HG03442 (cell line): ENCODE data around the gene GTF2H1.

ENCODE experiments used
- ATAC-seq: cut with Tn5 transposase; IDR thresholded peaks from one replicate; pipeline ENCODE4 v1.9.1; 2021; ENCODE audit warnings: mild to moderate bottlenecking, moderate library complexity; ENCODE audit not compliant: unreplicated experiment

Gene GTF2H1

DNA sequence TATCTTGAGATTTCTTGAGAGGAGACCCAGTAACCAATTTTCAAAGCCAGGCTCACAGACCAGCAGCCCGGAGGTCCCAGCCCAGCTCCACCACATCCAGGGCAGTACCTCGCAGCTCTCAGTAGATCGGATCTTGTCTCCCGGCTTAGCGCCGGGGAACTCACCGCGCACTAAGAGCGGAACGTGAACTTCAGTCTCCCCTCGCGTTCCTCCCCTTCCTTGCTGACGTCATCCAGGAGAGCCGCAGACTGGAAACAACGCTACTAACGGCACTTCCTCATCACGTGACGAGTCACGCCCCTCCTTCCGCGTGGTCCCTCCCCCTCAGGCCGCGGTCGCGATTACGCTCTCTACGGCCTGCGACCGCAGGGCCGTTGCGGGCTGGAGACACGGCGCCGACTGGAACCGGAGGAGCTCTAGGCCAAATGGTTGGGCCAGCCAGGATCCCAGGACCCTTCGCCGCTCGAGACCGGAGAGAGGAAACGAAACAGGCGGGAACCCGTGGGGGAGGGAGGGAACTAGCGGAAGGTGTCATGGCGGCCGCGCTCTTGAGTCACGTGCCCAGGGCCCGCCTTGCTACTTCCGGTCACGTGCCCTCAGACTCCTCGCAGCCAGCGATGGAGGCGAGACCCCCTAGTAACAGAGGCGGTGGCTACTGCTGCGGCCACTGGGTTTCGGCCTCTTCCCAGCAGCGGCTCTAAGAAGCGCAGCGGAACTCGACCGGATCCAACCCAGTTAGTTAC is at the start of gene GTF2H1, which contains the start of gene HPS5:
Gene GTF2H1, plus strand, starts transcription at position 599 of the 743 bp plus-strand sequence. CDS start 10,508 bp downstream, outside the sequence.
Gene HPS5, minus strand, starts transcription at position 172 of the 743 bp plus-strand sequence. CDS start 4,282 bp downstream, outside the sequence.
- ATAC-seq: peak; percentile 84

DNA sequence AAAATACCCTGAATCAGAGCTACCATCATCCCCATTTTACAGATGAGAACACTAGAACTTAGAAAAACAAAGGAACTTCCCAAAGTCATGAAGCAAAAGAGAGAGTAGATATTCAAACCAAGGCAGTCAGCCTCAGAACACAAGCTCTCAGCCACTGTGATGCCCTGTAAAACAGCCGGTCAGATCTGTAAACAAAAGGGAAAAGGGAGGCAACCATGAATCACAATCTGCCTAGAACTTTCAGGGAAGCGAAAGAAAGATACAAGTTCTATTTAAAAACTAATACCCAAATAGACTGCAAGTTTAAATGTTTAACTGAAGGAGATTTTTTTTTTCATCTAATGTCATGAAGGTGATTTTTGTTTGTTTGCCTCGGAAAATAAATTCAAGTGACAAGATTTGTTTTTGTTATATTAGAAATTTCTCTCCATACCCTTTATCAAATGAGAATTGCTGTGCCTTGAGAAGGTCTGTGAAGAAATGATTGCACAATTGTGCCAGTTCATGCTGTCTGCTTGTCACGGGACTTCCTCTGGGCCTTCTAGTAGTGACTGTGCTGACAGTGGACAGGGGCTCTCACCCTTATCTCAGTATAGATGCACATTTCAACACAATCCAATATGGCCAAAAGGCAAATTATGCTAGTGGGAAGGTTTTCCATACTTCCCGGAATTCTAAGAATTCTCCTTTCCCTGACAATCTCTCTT is 44.6 kb upstream of the GTF2H1 start:
- no peak for ATAC-seq

DNA sequence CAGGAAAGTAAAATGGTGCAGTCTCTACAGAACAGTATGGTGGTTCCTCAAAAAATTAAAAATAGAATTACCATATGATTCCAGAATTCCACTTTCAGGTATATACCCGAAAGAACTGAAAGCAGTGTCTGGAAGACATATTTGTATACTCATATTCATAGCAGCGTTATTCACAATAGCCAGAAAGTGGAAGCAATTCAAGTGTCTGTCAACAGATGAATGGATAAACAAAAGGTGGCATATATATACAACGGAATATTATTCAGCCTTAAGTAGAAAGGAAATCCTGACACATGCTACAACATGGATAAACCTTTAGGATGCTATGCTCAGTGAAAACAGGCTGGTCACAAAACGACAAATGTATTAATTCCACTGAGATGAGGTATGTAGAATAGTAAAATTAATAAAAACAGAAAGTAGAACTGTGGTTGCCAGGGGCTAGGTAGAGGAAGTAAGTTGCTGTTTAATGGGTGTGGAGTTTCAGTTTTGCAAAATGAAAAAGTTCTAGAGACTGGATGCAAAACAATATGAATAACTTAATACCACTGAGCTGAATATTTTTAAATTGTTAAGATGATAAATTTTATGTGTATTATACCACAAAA is 41.8 kb upstream of the GTF2H1 start:
- peak; percentile 86 for ATAC-seq

DNA sequence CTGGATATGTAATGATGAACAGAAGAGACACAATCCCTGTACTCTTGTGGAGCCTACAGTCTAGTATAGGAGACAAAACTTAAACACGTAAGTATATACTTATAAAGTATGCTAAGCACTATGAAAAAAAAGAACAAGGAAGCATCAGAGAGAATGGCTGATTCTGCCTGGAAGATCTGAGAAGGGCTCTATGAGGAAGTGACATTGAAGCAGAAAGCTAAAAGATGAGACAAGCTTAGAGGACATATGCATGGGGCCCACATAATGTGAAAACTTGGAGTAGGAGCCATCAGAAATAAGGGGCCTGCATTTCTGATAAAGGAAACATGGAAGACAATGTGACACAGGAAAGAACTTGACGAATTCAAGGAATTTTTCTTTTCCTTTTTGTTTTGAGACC is 39.7 kb upstream of the GTF2H1 start:
- no peak for ATAC-seq

DNA sequence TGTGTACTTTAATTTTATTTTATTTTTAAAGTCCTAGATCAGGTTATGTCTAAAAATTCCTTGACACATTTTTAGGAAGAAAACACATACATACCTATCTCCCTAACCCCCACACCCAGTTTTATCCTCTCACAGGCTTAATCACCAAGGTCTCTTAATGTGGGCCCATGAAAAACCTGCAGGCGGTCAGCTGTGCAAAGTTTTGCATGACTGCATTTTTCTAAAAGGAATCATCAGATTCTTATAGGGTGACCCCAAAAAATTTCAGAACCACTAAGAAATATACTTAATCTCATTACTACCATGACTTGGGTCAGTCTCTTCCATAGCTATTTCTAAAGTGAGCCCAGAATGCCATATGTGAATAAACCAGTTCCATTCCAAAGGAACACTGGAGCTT is 36.5 kb upstream of the GTF2H1 start:
- no peak for ATAC-seq

DNA sequence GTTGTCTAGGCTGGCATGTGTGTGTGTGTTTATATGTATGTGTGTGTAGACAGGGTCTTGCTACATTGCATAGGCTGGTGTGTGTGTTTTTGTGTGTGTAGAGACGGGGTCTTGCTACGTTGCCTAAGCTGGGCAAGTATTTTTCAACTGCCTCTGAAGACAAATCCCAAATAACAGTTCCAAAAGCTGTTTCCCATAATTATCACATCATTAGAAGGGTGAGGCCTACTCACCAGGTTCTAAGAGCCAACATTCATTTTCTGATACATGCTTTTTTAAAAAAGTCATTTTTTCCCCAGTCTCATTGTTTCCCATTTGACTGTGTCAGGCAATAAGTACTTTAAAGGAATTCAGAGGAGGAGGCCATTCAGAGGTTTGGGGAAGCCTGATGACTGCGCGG is 33.5 kb upstream of the GTF2H1 start:
- ATAC-seq: no peak

DNA sequence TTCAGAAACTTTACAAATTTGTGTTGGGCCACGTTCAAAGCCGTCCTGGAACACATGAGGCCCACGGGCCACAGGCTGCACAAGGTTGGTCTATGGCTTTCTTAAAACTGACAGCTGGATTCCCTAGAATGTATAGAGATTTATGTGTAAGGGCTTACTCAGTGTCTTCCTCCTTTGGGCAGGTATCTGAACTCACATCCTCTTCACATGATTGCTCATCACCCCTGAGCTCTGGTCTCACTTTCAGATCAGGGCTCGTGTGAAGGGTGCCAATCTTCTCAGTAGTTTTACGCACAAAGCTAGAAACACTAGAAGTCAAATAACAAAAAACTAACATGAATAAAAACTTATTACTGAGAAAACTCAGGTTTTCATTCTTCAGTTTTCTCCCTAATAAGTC is 27.5 kb upstream of the GTF2H1 start:
- peak; percentile 91 for ATAC-seq

DNA sequence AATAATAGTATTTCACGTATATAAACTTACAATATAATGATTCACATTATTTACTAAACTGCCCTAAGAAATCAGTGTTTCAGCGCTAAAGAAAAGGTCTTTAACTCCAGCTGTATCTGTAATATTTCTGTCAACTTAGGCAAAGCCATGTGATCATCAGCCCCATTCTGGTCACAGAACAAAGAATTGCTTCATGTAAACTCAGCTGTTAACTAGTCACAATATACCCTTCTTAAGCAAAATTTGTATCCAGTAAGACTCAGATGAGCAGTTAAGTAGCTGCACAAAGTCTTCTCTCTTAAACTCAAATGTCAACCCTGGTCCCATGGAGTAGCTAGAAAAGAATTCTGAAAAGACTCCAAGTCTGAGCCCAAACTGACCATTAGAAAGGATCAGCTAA is 27.1 kb upstream of the GTF2H1 start:
- no peak for ATAC-seq

DNA sequence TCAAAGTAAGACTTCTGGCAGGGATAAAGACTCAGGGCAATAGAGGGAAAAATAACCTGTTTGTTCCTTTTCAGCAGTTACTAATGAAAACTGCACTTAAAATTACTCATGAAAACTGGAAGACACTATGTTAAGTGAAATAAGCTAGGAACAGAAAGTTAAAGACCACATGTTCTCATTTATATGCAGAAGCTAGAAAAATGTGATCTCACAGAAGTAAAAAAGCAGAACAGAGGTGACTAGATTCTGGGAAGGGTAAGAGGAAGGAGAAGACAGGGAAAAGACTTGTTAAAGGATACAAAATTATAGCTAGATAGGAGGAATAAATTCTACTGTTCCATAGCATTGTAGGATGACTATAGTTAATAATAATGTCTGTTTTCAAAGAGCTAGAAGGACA is 22.6 kb upstream of the GTF2H1 start:
- no peak for ATAC-seq

DNA sequence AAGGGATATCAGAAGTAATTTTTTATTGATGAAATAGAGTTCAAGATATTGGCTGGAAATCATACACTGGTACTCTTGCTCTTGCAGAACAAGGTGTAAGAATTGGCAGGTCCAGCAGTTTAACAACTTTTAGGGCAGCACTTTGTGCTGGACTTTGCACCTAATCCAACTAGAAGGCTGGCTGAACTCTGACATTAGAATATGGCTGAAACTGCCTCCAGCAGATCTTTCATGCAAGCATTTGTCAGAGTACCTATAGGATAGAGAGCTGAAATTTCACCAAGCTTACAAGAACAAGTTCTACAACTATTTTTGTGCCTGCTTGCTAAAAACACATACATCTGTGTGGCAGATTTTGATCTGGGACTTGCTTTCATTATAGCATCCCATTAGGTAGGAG is 17.6 kb upstream of the GTF2H1 start:
- no peak for ATAC-seq

DNA sequence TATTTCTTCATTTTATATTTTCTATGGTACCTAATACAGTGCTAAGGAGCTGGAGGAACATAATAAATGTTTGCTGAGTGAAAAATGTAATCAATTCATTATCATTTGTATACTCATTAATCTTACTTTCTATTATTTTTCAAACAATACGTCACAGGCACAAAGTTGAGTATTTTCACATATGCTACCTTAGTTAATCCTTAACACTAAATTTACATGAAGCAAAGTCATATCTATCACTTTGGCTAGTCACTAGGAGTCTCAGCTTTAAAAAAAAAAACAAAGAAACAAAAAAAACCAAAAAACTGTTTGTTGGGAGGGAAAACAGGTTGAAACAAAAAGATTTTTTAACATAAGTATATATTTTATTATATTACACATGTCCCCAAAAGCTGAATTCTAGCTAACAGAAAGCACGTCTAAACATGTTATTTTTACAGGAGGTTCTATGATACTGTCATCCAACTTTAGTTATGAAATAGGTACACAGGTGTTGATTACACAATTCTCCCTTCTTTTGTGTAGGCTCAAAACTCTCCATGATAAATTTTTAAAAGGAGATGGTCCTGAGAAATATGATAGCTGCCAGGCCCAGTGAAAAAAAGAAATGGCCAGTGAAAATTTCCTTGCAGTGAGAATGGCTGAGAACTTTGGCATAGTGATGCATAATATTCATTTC is 14.8 kb upstream of the GTF2H1 start:
- ATAC-seq: no peak

DNA sequence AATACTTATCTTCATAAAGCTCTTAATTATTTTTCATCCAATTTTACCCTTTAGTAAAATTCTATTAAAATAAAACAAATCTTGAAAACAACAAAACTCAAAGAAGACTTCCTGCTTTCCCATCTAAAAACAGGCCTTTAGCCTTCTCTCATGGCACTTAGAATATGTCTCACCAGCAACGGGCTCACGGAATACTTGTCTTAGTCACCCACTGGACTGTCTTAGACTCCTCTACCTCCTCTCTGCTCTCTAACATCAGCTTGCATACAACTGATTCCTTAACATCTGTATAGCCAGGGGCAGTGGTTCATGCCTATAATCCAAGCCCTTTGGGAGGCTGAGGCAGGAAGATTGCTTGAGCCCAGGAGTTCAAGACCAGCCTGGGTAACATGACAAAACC is 14.1 kb upstream of the GTF2H1 start:
- ATAC-seq: no peak

DNA sequence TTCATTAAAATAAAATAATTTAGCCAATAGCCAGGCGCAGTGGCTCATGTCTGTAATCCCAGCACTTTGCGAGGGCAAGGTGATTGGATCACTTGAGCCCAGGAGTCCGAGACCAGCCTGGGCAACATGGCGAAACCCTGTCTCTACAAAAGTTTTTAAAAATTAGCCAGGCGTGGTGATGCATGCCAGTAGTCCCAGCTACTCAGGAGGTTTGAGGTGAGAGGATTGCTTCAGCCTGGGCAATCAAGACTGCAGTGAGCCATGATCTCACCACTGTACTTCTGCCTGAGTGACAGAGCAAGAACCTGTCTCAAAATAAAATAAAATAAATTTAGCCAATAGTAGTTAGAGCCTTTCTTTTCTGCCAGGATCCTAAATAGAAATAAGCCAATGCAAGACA is 12.7 kb upstream of the GTF2H1 start:
- ATAC-seq: no peak

DNA sequence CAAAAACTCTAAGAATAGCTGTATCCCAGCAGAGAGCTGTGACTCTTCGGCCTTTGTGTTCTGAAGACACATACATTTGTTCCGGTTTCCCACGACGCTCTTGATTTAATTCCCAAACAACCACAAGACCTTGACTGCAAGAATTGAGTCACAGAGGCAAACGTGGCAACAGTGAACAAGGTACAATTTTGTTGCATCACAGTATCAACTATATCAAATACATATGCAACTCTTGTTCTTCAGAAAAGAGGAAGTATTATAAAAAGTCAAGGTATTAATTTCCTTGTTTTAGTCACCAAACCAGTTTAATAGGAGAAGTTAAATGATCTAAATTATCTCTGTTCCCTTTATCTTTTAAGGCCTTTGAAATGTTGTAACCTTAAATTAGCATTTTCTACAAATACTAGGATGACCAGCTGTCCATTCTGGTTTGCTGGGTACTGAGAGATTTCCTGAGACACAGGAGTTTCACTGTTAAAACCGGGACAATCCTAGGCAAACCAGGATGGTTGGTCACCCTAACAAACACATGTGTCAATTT is 11.5 kb upstream of the GTF2H1 start:
- peak; percentile 73 for ATAC-seq

DNA sequence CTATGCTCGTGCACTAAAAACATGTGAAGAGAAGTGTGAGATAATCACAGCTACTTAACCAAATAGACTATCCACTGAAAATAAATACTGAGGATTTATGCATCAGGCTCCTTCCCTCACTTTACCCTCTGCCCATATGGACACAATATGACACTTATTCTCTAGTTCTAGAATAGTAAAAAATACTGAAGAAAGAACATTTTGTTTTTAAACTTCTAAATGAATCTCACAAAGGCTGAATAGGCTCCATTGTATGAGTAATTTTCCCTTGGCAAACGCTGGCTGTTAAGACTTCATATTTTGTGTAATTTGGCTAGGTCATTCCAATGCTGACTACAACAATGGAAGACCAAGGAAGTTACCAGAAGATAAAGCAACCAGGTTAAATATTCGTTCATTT is 10.4 kb upstream of the GTF2H1 start:
- ATAC-seq: no peak

DNA sequence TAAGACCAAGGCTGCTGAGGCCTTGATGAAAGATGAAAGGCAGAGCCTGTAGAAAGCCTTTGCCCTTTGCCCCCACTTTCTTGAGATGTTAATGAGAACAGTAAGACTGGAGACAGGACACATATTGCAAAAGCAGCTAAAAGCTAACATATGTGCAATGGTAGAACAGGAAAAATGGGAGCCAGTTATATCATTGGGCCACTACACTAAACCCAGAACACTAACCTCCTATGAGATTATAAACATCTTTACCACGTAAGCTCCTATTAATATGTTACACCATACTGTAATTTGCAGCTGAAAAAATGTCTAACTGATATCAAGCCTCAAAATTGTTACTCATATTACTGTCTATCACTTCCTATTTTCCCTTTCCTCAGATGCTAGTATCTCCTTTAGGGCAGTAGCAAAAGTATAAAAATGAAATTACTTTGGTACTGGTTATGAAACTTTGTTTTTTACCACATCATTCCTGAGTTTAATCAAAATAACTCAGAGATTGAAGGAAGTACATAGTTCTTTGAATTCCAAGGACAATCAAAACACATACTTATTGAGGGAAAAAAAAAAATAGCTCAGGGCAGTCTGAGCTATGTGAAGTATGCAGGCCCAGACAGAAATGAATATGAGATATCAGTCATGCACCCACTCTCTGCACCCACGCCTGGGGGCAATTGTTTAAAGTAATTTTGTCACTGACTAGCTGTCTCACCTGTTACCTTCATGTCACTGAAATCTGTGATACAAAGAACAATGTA is 9.5 kb upstream of the GTF2H1 start:
- no peak for ATAC-seq

DNA sequence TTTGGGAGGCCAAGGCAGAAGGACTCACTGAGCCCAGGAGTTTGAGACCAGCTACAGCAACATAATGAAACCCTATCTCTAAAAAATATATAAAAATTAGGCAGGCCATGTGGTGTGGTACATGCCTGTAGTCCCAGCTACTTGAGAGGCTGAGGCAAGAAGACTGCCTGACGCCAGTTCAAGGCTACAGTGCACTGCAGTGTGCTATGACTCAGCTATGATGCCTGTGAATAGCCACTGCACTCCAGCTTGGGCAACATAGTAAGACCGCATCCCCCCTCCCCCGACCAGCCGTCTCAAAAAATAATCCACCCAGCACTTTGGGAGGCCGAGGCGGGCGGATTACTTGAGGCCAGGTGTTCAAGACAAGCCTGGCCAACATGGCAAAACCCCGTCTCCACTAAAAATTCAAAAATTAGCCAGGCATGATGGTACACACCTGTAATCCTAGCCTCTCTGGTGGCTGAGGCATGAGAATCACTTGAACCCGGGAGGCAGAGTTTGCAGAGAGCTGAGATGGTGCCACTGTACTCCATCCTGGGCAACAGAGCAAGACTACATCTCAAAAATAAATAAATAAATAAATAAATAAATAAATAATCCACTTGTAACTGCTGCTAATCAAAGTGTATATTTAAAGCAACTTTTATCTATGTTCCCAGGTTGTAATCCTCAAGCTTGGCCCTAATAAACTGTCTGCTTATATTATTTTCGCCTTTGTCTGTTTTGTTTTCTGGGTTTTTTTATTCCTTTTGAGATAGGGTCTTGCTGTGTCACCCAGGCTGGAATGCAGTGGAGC is 8.2 kb upstream of the GTF2H1 start:
- ATAC-seq: no peak

DNA sequence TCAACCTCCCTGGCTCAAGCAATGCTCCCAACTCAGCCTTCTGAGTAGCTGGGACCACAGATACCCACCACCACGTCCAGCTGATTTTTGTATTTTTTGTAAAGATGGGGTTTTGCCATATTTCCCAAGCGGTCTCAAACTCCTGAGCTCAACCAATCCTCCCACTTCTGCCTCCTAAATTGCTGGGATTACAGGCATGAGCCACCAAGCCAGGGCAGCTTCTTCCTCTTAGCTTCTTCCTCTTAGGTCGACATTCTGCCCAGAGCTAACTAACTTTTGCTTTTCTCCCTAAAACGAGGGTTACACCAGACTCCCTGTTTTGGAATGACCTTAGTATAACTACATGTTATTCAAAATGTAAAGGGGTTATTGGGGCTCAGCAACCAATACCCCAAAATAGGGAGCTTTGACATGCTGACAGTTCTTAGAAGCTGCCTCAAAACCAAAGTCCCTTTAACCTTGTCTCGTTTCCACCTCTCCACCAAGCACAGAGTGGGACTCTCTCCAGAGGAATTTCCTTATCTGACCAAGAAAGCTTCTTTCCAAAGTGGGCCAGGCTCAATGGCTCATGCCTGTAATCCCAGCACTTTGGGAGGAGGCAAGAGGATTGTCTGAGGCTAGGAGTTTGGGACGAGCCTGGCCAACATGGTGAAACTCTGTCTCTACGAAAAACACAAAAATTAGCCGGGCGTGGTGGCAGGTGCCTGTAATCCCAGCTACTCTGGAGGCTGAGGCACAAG is 7.4 kb upstream of the GTF2H1 start:
- no peak for ATAC-seq

DNA sequence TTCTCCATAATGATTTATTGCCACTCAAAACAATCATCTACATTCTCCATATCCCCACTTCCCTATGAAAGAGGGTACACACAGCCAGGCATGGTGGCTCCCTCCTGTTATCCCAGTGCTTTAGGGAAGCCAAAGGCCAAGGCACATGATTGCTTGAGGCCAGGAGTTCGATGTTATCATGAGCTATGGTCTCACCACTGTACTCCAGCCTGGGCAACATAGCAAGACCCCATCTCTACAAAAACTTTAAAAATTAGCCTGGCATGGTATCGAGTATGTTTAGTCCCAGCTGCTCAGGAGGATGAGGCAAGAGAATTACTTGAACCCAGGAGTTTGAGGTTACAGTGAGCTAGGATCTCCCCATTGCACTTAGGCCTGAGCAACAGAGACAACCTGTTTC is 6.5 kb upstream of the GTF2H1 start:
- ATAC-seq: no peak
